Kidney (tissue), 14 donors: ENCODE measurements around the gene RTN4IP1. TPM values are rescaled to one million over a fixed set of nuclear protein-coding genes. Genes with fewer than 3 reads are reported as not detected.

Experiments used
- DNase-seq, 5 donors: peaks; one replicate each; pipeline ENCODE4 v3.0.0-alpha.2; 2013 to 2020
- FAIRE-seq: peaks from 2 replicates; lab custom pipeline; 2012; peaks lifted over from hg19 to GRCh38; lab: Jason Lieb, UNC
- H3K27ac ChIP-seq, 2 donors: one replicate each; pipeline ENCODE4 v1.7.0; 2013; ENCODE audit warnings: low read depth in 2 of 2, low read length in 2 of 2, inconsistent platforms in 1 of 2
- H3K27me3 ChIP-seq: one replicate; pipeline ENCODE4 v1.7.1; 2013; ENCODE audit warnings: low read length, inconsistent platforms; ENCODE audit not compliant: control insufficient read depth, insufficient read depth
- H3K36me3 ChIP-seq, 3 donors: one replicate each; pipeline versions ENCODE4 v1.7.0 to v1.7.1; 2013; ENCODE audit warnings: low read length in 3 of 3, control low read depth in 1 of 3, inconsistent platforms in 1 of 3; ENCODE audit not compliant: insufficient read depth in 3 of 3, control insufficient read depth in 2 of 3
- H3K4me1 ChIP-seq, 3 donors: one replicate each; pipeline versions ENCODE4 v1.7.0 to v1.7.1; 2013; ENCODE audit warnings: low read length in 3 of 3, inconsistent platforms in 1 of 3, low read depth in 1 of 3; ENCODE audit not compliant: control insufficient read depth in 2 of 3, insufficient read depth in 2 of 3
- H3K4me3 ChIP-seq, 3 donors: one replicate each; pipeline versions ENCODE4 v1.7.0 to v1.8.1; 2013; ENCODE audit warnings: low read length in 3 of 3, control low read depth in 1 of 3, inconsistent platforms in 1 of 3
- H3K9ac ChIP-seq, 3 donors: one replicate each; pipeline versions ENCODE4 v1.7.0 to v1.7.1; 2013; ENCODE audit warnings: low read length in 3 of 3, control low read depth in 1 of 3, inconsistent platforms in 1 of 3
- H3K9me3 ChIP-seq, 3 donors: one replicate each; pipeline versions ENCODE4 v1.7.0 to v1.7.1; 2013; ENCODE audit warnings: low read length in 3 of 3, control low read depth in 1 of 3, inconsistent platforms in 1 of 3; ENCODE audit not compliant: control insufficient read depth in 2 of 3, insufficient read depth in 1 of 3
- intact Hi-C: fragments of 100-400 bp; cut with DNase I; formaldehyde crosslinking; loops from one replicate; pipeline ENCODE4 v1.11.1; 2022
- polyA plus RNA-seq: library from polyadenylated mRNA; stranded (reverse); fragments of 350-450 nt; fragmentation: Illumina TruSeq; extraction: RNeasy Lipid Tissue Mini Kit (QIAGEN cat#74804); gene quantifications from one replicate; pipeline ENCODE4 v1.2.3, GENCODE V29; 2014; ENCODE audit warnings: low read depth, low replicate concordance; ENCODE audit not compliant: insufficient read depth
- total RNA-seq: library from RNA; stranded (reverse); fragmentation: NEBNext Ultra II Directional; extraction: Animal tissue kit (Norgen Biotek cat#: 25700); gene quantifications from one replicate; pipeline ENCODE4 v1.2.1, GENCODE V29; 2021
- TF ChIP-seq, protein P1 (sequence below): IDR thresholded peaks from 3 replicates; pipeline ENCODE4 v1.5.1; 2012; ENCODE audit warnings: mild to moderate bottlenecking, moderate library complexity, borderline replicate concordance; ENCODE audit not compliant: insufficient read depth; ENCODE audit errors: extremely low read depth
- donor health status: control.
- donor health status: control.
- donor health status: control.
- donor health status: control.
- donor health status: control.
- donor health status: DM: yes; HTN: yes; CAD: no.
- donor health status: Normal renal cell carcinoma (clear cell type).

Gene RTN4IP1
- total and polyA plus RNA-seq, 2 donors from 2014 or later: 8.9 to 19.3 TPM

DNA sequence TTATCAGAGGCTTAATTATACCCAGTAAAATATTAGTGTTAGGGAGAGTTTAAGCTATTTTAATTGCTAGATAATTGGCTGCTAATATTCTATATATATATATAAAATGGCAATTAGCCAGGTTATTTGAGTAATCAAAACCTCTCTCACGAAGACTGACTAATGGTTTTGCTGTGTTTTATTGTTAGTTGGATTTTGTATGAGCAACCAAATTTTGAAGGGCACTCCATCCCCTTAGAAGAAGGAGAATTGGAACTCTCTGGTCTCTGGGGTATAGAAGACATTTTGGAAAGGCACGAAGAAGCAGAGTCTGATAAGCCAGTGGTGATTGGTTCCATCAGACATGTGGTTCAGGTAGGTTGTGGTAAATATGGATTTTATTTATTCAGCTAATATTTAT lies 102.2 kb downstream of the RTN4IP1 start:
- intact Hi-C loops: no loop called here

DNA sequence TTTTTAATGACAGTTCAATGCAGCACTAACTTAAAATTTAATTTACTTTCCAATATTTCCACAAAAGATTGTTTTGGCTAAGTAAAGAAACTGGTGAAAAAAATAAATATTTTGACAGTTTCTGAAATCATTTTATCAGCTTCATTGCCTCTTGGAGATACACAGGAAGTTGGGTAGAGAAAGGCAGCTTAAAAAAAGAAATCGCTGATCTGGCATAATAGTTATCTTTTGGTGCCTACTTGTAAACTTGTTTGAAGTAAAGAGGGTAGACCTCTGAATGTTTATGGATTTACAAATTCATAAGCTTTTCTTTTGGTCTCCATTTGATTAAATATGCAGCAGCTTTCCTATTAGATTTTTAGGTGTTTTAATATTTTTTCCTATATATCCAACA lies 103.4 kb downstream of the RTN4IP1 start:
- Histone ChIP-seq H3K27ac (no peak overlapping the region), H3K4me1 (no peaks in the 10 kb centered on the region), H3K9me3 (no peaks in the 10 kb centered on the region), H3K36me3 (no peaks in the 10 kb centered on the region), H3K27me3 (no peaks in the 10 kb centered on the region), H3K9ac (no peak overlapping the region), H3K4me3 (no peak overlapping the region)
- DNase-seq (no peak), FAIRE-seq (peak; percentile 15)
- TF ChIP-seq, protein P1, sequence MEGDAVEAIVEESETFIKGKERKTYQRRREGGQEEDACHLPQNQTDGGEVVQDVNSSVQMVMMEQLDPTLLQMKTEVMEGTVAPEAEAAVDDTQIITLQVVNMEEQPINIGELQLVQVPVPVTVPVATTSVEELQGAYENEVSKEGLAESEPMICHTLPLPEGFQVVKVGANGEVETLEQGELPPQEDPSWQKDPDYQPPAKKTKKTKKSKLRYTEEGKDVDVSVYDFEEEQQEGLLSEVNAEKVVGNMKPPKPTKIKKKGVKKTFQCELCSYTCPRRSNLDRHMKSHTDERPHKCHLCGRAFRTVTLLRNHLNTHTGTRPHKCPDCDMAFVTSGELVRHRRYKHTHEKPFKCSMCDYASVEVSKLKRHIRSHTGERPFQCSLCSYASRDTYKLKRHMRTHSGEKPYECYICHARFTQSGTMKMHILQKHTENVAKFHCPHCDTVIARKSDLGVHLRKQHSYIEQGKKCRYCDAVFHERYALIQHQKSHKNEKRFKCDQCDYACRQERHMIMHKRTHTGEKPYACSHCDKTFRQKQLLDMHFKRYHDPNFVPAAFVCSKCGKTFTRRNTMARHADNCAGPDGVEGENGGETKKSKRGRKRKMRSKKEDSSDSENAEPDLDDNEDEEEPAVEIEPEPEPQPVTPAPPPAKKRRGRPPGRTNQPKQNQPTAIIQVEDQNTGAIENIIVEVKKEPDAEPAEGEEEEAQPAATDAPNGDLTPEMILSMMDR: no peak
- intact Hi-C loops: no loop called here

More for the DNA sequence above, 102.2 kb downstream of the RTN4IP1 start:
- FAIRE-seq (no peak), DNase-seq (no peak)
- H3K27me3 ChIP-seq: no peaks in the 10 kb centered on the region
- H3K36me3 ChIP-seq: no peaks in the 10 kb centered on the region
- TF ChIP-seq, protein P1: no peak
- H3K4me1 ChIP-seq: no peaks in the 10 kb centered on the region
- H3K27ac ChIP-seq: no peak overlapping the region
- no peak overlapping the region for H3K4me3 ChIP-seq
- H3K9ac ChIP-seq: no peak overlapping the region
- H3K9me3 ChIP-seq: no peaks in the 10 kb centered on the region

DNA sequence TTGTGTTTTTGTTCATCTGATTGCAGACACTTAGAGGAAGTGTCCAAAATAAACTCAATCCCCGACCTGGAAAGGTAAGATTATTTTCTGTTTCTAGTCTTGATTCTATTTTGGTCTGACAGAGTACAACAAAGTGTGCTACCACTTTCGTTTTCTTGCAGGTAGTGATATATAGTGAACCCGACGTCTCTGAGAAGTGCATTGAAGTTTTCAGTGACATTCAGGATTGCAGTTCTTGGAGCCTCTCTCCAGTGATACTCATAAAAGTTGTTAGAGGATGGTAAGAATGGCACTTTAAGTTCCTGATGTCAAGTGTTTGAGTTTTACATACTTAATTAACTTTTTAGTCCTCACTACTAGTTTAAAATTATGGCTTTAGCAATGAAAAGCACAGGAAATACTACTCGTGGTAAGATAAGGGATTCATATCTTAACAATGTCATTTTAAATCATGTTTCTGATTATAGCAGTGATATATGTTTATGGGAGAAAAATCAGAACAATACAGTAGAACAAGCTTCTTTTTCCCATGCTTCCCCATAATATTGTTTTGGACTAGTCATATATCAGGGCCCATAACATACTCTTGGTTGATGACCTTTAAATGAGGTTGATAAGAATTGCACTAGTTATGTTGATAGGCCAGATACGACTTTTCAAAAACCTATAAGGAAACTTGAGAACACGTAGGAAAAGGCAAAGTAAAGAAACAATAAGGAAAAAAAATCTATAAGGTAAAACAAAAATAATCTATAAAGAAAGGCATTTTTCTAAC lies 104.0 kb downstream of the RTN4IP1 start:
- H3K27me3 ChIP-seq: no peaks in the 10 kb centered on the region
- TF ChIP-seq, protein P1: no peak
- peaks cover 0 to 5% (median 0%) of the 10 kb centered on the region in 3 donors for H3K36me3 ChIP-seq
- FAIRE-seq: no peak
- no peaks in the 10 kb centered on the region for H3K9me3 ChIP-seq
- DNase-seq: no peak
- H3K4me1 ChIP-seq: no peaks in the 10 kb centered on the region
- H3K4me3 ChIP-seq: peak overlapping the region in 2 of 3 donors; percentile 24 to 46
- intact Hi-C loops: no loop called here
- H3K9ac ChIP-seq: no peak overlapping the region
- no peak overlapping the region for H3K27ac ChIP-seq
